HEK293T (cell line): Measurements from ENCODE around the gene C14orf119.

ENCODE experiments used
- CTCF ChIA-PET: fragments of 350-600 bp; formaldehyde crosslinking; extraction: SDS; loops from one replicate; lab custom pipeline; 2021; ENCODE audit warnings: antibody characterized with exemption, inconsistent platforms; lab: Yijun Ruan, JAX
- POLR2A ChIA-PET: fragments of 350-600 bp; formaldehyde crosslinking; extraction: SDS; loops from one replicate; lab custom pipeline; 2020; ENCODE audit warnings: antibody characterized with exemption, inconsistent platforms; lab: Yijun Ruan, JAX
- DNase-seq: peaks from one replicate; pipeline ENCODE4 v3.0.0; 2012; ENCODE audit warnings: mixed read lengths; ENCODE audit errors: extremely low spot score
- ARNT ChIP-seq: fragments of 450-650 bp; IDR thresholded peaks from 2 replicates; pipeline ENCODE4 v1.6.1; 2017; ENCODE audit warnings: mild to moderate bottlenecking
- BHLHE40 ChIP-seq: fragments of 450-650 bp; IDR thresholded peaks from 2 replicates; pipeline ENCODE4 v1.6.1; 2016; ENCODE audit warnings: mild to moderate bottlenecking, moderate library complexity, borderline replicate concordance
- CTBP1 ChIP-seq: fragments of 450-650 bp; IDR thresholded peaks from 2 replicates; pipeline ENCODE4 v1.6.1; 2016; ENCODE audit warnings: borderline replicate concordance
- ELF4 ChIP-seq: fragments of 450-650 bp; IDR thresholded peaks from 2 replicates; pipeline ENCODE4 v1.6.1; 2017; ENCODE audit warnings: antibody characterized with exemption
- FOXA1 ChIP-seq: fragments of 450-650 bp; IDR thresholded peaks from 2 replicates; pipeline ENCODE4 v1.6.1; 2016; ENCODE audit warnings: mild to moderate bottlenecking
- FOXK2 ChIP-seq: fragments of 450-650 bp; IDR thresholded peaks from 2 replicates; pipeline ENCODE4 v1.6.1; 2016; ENCODE audit warnings: mild to moderate bottlenecking
- L3MBTL2 ChIP-seq: fragments of 450-650 bp; conservative IDR thresholded peaks from 2 replicates; pipeline ENCODE4 v1.6.1; 2016; ENCODE audit warnings: mild to moderate bottlenecking
- NFRKB ChIP-seq: fragments of 450-650 bp; IDR thresholded peaks from 2 replicates; pipeline ENCODE4 v1.6.1; 2016; ENCODE audit warnings: mild to moderate bottlenecking, moderate library complexity
- SUZ12 ChIP-seq: fragments of 450-650 bp; IDR thresholded peaks from 2 replicates; pipeline ENCODE4 v1.6.1; 2016; ENCODE audit warnings: mild to moderate bottlenecking
- TARDBP ChIP-seq: fragments of 450-650 bp; IDR thresholded peaks from 2 replicates; pipeline ENCODE4 v1.6.1; 2016
- ZNF384 ChIP-seq: fragments of 450-650 bp; IDR thresholded peaks from 2 replicates; pipeline ENCODE4 v1.6.1; 2016
- TF ChIP-seq, protein P1 (sequence below): fragments of 450-650 bp; IDR thresholded peaks from 2 replicates; pipeline ENCODE4 v1.6.1; 2016

Gene C14orf119

GRCh38 chr14:23067847-23068788 is 27.2 kb upstream of the C14orf119 start:
- ChIA-PET POLR2A (interaction anchor here (1.0 to 2.0 kb wide), 7 partner anchors 10 to 113 kb away, joined by 3 to 43 read pairs (median 5); partner anchors contain the start of genes ACIN1, C14orf119 and HAUS4), CTCF (interaction anchor here (0.6 to 2.4 kb wide), 33 partner anchors 9 to 516 kb away, joined by 3 to 35 read pairs (median 5); partner anchors contain the start of genes ACIN1, C14orf119, CIROP and HAUS4)
- DNase-seq: no peak
- TF ChIP-seq BHLHE40 (no peak), CTBP1 (no peak), SUZ12 (no peak), ZNF384 (no peak), NFRKB (no peak), TARDBP (no peak), FOXA1 (no peak), ELF4 (no peak), ARNT (no peak), L3MBTL2 (no peak)
- TF ChIP-seq, protein P1, sequence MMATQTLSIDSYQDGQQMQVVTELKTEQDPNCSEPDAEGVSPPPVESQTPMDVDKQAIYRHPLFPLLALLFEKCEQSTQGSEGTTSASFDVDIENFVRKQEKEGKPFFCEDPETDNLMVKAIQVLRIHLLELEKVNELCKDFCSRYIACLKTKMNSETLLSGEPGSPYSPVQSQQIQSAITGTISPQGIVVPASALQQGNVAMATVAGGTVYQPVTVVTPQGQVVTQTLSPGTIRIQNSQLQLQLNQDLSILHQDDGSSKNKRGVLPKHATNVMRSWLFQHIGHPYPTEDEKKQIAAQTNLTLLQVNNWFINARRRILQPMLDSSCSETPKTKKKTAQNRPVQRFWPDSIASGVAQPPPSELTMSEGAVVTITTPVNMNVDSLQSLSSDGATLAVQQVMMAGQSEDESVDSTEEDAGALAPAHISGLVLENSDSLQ: no peak

GRCh38 chr14:23068789-23069412 is 26.4 kb upstream of the C14orf119 start:
- POLR2A ChIA-PET: interaction anchor here (0.7 to 2.0 kb wide), 8 partner anchors 11 to 112 kb away, joined by 3 to 43 read pairs (median 5); partner anchors contain the start of genes ACIN1, C14orf119 and HAUS4
- TF ChIP-seq L3MBTL2 (peak; percentile 69), FOXK2 (no peak), ZNF384 (no peak)
- TF ChIP-seq, protein P1: peak; percentile 58; the same call in 1 of the 2 replicates
- peak; percentile 83 for DNase-seq
- CTCF ChIA-PET: interaction anchor here (0.6 to 2.4 kb wide), 37 partner anchors 9 to 517 kb away, joined by 3 to 35 read pairs (median 4); partner anchors contain the start of genes ACIN1, C14orf119, CIROP and HAUS4

DNA sequence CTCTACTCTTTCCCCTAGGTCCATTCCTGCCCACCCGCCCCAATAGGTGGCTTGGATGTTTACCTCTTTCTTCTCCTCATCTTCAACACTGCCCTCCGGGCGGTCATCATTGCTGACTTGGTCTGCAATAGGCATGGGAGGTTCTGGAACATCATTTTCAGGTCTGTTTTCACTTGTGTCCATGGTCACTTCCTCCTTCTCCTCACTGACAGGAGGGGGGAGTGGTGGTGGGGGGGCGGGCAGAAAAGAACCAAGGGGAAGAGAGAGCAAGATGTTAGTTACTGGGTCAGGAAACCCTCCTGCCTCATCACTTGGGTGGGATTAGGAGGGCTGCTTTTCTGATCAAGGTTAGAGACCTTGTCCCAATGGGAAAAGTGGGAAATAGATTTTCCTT is 25.9 kb upstream of the C14orf119 start:
- POLR2A ChIA-PET: interaction anchor here (0.7 to 3.4 kb wide), 8 partner anchors 11 to 113 kb away, joined by 3 to 71 read pairs (median 6); partner anchors contain the start of genes ACIN1, C14orf119 and HAUS4
- CTCF ChIA-PET: interaction anchor here (0.6 to 2.4 kb wide), 33 partner anchors 8 to 517 kb away, joined by 3 to 35 read pairs (median 5); partner anchors contain the start of genes ACIN1, C14orf119, CIROP and HAUS4
- no peak for DNase-seq
- no peak for TF ChIP-seq L3MBTL2
- no peak for TF ChIP-seq FOXA1
- no peak for TF ChIP-seq FOXK2
- TF ChIP-seq, protein P1: no peak
- TF ChIP-seq BHLHE40: no peak
- TF ChIP-seq ELF4: no peak
- TF ChIP-seq SUZ12: no peak

- TF ChIP-seq ZNF384: no peak
- TF ChIP-seq, protein P1: peak; percentile 53
- ChIA-PET CTCF (interaction anchor here (0.6 to 2.1 kb wide), 8 partner anchors 8 to 112 kb away, joined by 3 to 12 read pairs (median 8); partner anchors contain the start of genes ACIN1 and C14orf119), POLR2A (interaction anchor here (0.5 to 3.4 kb wide), 7 partner anchors 13 to 92 kb away, joined by 3 to 71 read pairs (median 4); partner anchors contain the start of genes ACIN1, C14orf119 and CDH24)
- DNase-seq: no peak
Observed at GRCh38 chr14:23070262-23071129, 24.8 kb upstream of the C14orf119 start.

DNA sequence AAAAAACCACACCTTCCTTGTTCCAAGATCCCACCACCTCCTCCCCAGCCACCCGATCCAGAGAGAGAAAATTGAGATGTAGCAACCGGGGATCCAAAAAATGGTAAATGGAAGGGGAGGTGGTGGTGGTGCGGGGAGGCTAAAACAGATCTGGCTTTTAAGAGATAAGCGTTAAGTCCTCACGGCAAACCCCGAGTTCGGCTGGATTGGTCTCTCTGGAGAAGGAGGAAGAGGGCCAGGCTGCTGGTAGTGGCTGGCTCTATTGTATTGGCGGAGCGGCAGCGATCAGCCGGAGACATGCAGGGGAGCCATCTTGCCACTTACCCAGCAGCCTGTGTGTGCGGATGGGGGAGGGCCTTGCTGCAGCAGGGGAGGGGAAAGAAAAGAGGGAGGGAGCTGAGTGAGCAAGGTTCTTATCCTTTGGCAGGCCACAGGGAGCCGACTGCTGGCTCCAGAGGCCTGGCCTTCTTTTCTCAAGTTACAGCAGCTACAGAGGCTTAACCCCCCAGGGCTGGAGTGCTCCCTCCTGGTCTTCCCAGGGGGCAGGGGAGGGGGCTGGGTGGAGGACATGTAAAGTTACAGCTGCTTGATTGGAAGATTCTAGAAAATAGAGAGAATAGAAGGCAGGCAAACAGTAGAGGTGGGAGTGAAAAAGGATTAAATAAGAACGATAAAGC is 23.9 kb upstream of the C14orf119 start:
- peak; percentile 89 for DNase-seq
- TF ChIP-seq CTBP1 (no peak), NFRKB (peak; percentile 46; the same call in 1 of the 2 replicates), ELF4 (peak; percentile 25; the same call in 1 of the 2 replicates)
- ChIA-PET CTCF (interaction anchor here (0.8 to 2.1 kb wide), 10 partner anchors 12 to 142 kb away, joined by 3 to 12 read pairs (median 4); partner anchors contain the start of genes ACIN1, C14orf119 and PRMT5), POLR2A (interaction anchor here (0.6 to 3.4 kb wide), 19 partner anchors 9 to 250 kb away, joined by 3 to 71 read pairs (median 4); partner anchors contain the start of genes ACIN1, AJUBA, C14orf119 and CDH24)
